Measurements from ENCODE around the gene C9. TPM values are rescaled to one million over a fixed set of nuclear protein-coding genes. Genes with fewer than 3 reads are reported as not detected.

Gene C9
- under 1 TPM in 2 of 6 donors, not detected in 4; 0.31 to 0.51 TPM for total RNA-seq

DNA sequence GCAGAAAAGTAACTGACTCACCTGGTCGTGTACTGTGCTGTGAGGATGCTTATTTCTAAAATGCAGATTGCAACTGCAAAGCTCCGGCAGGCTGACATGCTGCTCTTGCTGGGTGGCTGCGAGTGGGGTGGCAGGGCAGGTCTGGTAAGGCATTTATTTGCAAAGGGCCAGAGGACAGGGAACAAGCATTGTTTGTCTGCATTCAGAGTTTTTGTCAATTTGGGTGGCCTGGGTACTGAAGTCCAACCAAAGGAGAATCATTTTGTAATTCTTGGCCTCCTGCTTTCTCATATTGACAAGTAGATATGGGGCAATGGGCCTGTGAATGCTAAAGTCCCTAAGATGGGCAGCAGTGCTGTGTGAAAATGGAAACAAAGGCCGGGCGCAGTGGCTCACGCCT lies at the start of gene C9:
Gene C9, minus strand, starts transcription at position 129 of the 400 bp plus-strand sequence. Its CDS starts 31 bp downstream, at position 98.
- no peak within 1 kb of the TSS for H3K27ac ChIP-seq
- no peak for ATAC-seq (ENCODE audit: low FRiP score in 2 of 2)
- no peaks in the 10 kb centered on the region for H3K36me3 ChIP-seq
- 67 to 82% methylated on average over 6 of the region's 6 CpGs for WGBS, 2 donors
- H3K27me3 ChIP-seq = no peaks in the 10 kb centered on the region
- H3K9me3 ChIP-seq = no peaks in the 10 kb centered on the region
- no peaks in the 10 kb centered on the region for H3K4me1 ChIP-seq
- no peak for TF ChIP-seq POLR2A (IDR thresholded peaks at IDR 0.05)
- no peak within 1 kb of the TSS for H3K4me3 ChIP-seq
- no peak for DNase-seq

DNA sequence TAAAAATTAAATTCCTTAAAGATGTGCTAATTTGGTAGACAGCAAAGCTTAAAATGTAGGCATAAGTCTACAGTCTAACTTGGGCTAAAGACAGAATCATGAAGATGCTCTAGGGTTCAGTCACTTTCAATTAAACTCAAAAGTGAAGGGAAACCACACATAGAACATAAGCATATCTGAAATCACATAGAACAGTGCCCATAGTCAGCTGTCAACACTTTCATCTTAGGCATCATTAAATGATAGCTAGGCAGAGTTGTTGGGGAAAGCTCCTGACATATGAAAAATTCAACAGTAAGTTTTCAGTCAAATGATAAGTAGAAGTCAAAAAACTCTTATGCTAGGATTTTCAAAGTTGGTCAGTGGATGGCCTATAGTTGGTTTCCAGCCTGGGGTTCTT lies 49.5 kb upstream of the C9 start:
- DNase-seq = no peak
- no peak for ATAC-seq (ENCODE audit: low FRiP score in 2 of 2)
- peaks cover 0 to 5% (median 2%) of the 10 kb centered on the region in 4 donors for H3K36me3 ChIP-seq
- peaks cover 34 to 62% (median 55%) of the 10 kb centered on the region in 4 donors for H3K4me1 ChIP-seq
- no peak for TF ChIP-seq POLR2AphosphoS5 (IDR thresholded peaks at IDR 0.05)
- TF ChIP-seq, protein P1, sequence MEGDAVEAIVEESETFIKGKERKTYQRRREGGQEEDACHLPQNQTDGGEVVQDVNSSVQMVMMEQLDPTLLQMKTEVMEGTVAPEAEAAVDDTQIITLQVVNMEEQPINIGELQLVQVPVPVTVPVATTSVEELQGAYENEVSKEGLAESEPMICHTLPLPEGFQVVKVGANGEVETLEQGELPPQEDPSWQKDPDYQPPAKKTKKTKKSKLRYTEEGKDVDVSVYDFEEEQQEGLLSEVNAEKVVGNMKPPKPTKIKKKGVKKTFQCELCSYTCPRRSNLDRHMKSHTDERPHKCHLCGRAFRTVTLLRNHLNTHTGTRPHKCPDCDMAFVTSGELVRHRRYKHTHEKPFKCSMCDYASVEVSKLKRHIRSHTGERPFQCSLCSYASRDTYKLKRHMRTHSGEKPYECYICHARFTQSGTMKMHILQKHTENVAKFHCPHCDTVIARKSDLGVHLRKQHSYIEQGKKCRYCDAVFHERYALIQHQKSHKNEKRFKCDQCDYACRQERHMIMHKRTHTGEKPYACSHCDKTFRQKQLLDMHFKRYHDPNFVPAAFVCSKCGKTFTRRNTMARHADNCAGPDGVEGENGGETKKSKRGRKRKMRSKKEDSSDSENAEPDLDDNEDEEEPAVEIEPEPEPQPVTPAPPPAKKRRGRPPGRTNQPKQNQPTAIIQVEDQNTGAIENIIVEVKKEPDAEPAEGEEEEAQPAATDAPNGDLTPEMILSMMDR (IDR thresholded peaks at IDR 0.05) = no peak
- TF ChIP-seq EP300 (IDR thresholded peaks at IDR 0.05) = no peak
- no peak for TF ChIP-seq POLR2A (IDR thresholded peaks at IDR 0.05)
- H3K27ac ChIP-seq = peak overlapping the region in 1 of 4 donors; percentile 16
- H3K4me3 ChIP-seq = no peak overlapping the region
- no peaks in the 10 kb centered on the region for H3K27me3 ChIP-seq
- H3K9me3 ChIP-seq = no peaks in the 10 kb centered on the region

DNA sequence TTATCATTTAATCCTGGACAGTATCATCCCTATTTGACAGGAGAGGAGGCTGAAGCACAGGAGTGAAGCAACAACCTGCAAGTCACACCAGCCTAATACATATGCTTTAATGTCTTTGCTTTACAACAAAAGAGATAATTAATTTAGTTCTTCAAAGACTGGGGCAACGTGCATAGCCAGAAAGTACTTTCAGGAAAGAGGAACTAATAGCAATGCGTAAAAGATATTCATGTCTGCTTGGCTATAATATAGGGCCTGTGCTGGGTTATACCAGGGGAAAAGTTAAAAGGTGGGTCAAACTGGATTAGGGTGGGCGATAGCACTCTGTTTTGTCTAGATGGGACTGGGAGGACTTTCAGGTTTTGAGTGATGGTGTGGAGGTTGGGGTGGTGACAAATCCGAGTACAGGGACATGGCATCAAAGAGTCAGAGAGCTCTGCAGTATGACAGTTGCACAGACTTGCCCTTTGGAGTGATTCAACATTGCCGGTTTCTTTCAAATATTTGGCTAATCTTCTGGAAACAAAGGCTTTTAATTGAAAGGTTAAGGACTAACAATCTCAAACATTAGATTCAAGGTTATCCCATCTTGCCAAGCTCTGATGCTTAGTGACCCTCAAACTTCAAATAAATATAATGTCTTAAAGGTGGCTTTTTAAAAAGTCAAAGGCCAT lies 48.6 kb upstream of the C9 start:
- TF ChIP-seq POLR2AphosphoS5 (IDR thresholded peaks at IDR 0.05) (no peak), POLR2A (IDR thresholded peaks at IDR 0.05) (no peak), EP300 (IDR thresholded peaks at IDR 0.05) (no peak)
- TF ChIP-seq, protein P1 (IDR thresholded peaks at IDR 0.05) = no peak
- WGBS, 2 donors = 66 to 68% methylated on average over 5 of the region's 5 CpGs
- H3K27me3 ChIP-seq = no peaks in the 10 kb centered on the region
- peaks cover 36 to 70% (median 55%) of the 10 kb centered on the region in 4 donors for H3K4me1 ChIP-seq
- no peak overlapping the region for H3K4me3 ChIP-seq
- peak in 1 of 2 donors; percentile 34 for ATAC-seq (ENCODE audit: low FRiP score in 2 of 2)
- no peak for DNase-seq
- H3K36me3 ChIP-seq = peaks cover 0 to 5% (median 2%) of the 10 kb centered on the region in 4 donors
- H3K9me3 ChIP-seq = no peaks in the 10 kb centered on the region
- peak overlapping the region in 1 of 4 donors; percentile 37 for H3K27ac ChIP-seq

DNA sequence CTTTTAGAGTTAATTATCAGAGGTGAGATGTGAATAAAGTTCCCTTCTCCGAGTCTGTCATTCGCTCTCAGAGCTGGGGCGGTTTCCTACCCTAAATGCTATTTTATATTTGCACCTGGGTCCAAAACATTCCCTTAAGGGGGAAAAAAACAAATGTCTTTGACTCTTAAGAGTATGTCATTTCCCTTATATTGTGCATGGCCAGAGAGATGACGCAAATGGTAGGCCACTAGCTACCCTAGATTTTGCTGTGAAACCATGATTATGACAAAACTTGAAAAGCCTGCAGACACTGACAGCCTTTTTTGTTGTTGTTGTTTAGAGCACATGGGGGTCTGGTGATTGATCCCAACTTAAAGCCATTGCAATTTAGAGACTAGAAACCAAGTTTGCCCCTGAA lies 47.7 kb upstream of the C9 start:
- no peak overlapping the region for H3K4me3 ChIP-seq
- peaks cover 0 to 5% (median 2%) of the 10 kb centered on the region in 4 donors for H3K36me3 ChIP-seq
- DNase-seq (no peak), ATAC-seq (ENCODE audit: low FRiP score in 2 of 2) (no peak)
- H3K27ac ChIP-seq = peak overlapping the region in 2 of 4 donors; percentile 55 to 70
- H3K9me3 ChIP-seq = no peaks in the 10 kb centered on the region
- no peaks in the 10 kb centered on the region for H3K27me3 ChIP-seq
- WGBS, 2 donors = 91 to 95% methylated on average over 4 of the region's 4 CpGs
- H3K4me1 ChIP-seq = peaks cover 42 to 70% (median 55%) of the 10 kb centered on the region in 4 donors
- TF ChIP-seq, protein P1 (IDR thresholded peaks at IDR 0.05) = no peak
- TF ChIP-seq EP300 (IDR thresholded peaks at IDR 0.05) (no peak), POLR2AphosphoS5 (IDR thresholded peaks at IDR 0.05) (no peak), POLR2A (IDR thresholded peaks at IDR 0.05) (no peak)

DNA sequence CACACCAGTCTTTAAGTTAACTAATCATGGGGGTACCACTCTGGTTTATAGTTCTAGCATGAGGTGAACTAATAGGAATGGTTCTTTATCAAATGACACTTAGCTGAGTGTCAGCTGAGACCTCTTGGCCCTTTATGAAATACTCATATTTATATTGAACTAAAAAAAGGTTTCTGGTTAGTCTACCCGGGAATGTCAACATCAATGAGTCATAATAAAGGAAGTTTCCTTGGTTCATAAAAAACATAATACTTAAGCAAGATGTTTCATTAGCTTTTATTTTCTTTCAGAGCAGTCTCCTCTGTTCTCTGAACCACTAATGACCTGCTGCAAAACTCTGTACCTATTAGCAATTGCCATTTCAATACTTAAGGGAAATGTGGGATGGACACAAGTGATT lies 46.8 kb upstream of the C9 start:
- ATAC-seq (ENCODE audit: low FRiP score in 2 of 2) = peak; percentile 19 to 68
- H3K27ac ChIP-seq = peak overlapping the region; percentile 50 to 70 (median 56)
- H3K9me3 ChIP-seq = no peaks in the 10 kb centered on the region
- peaks cover 42 to 70% (median 54%) of the 10 kb centered on the region in 4 donors for H3K4me1 ChIP-seq
- H3K36me3 ChIP-seq = no peaks in the 10 kb centered on the region
- H3K4me3 ChIP-seq = no peak overlapping the region
- 3% methylated on average over 1 of the region's 1 CpG for WGBS, 2 donors
- no peak for DNase-seq
- peak in 1 of 4 donors; percentile 60 for TF ChIP-seq EP300 (IDR thresholded peaks at IDR 0.05)
- no peak for TF ChIP-seq POLR2A (IDR thresholded peaks at IDR 0.05)
- H3K27me3 ChIP-seq = no peaks in the 10 kb centered on the region

DNA sequence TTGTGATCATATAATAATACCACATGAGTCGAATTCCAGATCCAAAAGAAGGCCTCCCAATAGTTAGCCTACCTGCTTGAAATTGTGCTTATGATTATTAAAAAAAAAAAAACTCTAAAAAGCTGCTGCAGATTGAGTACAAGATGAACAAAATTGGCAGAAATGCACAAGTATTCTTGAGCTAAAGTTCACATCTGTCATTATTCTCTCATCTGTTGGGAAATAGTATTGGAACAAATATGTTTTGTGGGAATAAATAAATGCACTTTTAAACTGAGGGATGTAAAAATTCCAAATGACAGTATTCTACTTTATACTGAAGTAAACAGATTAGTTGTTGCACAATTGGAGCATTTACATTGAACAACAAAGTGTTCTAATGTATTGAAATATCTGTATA lies 44.7 kb upstream of the C9 start:
- no peaks in the 10 kb centered on the region for H3K9me3 ChIP-seq
- H3K4me1 ChIP-seq = peaks cover 33 to 57% (median 46%) of the 10 kb centered on the region in 4 donors
- H3K27ac ChIP-seq = peak overlapping the region in 2 of 4 donors; percentile 18 to 70
- WGBS, 2 donors = 88 to 90% methylated on average over 1 of the region's 1 CpG
- no peaks in the 10 kb centered on the region for H3K27me3 ChIP-seq
- ATAC-seq (ENCODE audit: low FRiP score in 2 of 2) = no peak
- DNase-seq = no peak
- H3K36me3 ChIP-seq = no peaks in the 10 kb centered on the region
- TF ChIP-seq POLR2A (IDR thresholded peaks at IDR 0.05) = no peak
- TF ChIP-seq, protein P1 (IDR thresholded peaks at IDR 0.05) = no peak
- no peak for TF ChIP-seq EP300 (IDR thresholded peaks at IDR 0.05)
- TF ChIP-seq POLR2AphosphoS5 (IDR thresholded peaks at IDR 0.05) = no peak
- no peak overlapping the region for H3K4me3 ChIP-seq
